ENCODE results near the gene SOWAHC.

Gene SOWAHC

DNA sequence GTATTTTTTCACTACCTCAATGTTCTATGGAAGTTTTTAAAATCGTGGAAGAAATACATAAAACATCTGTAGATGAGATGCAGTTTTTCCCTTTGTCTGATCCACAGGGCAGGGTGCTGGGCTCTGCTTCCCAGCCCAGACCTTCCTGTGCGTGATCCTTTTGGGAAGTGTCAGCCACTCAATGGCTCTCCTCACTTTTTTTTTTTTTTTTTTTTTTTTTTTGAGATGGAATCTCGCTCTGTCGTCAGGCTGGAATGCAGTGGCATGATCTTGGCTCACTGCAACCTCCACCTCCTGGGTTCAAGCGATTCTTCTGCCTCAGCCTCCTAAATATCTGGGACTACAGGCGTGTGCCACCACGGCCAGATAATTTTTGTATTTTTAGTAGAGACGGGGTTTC is 32.8 kb downstream of the SOWAHC start:
- Histone ChIP-seq H3K36me3 (ENCODE audit: control insufficient read depth in 2 of 2, insufficient read depth in 2 of 2, low read length in 2 of 2) (no peaks in the 10 kb centered on the region), H3K4me1 (ENCODE audit: control insufficient read depth in 2 of 2, insufficient read depth in 2 of 2, low read length in 2 of 2) (peaks cover 10 to 15% of the 10 kb centered on the region in 2 donors), H3K9ac (ENCODE audit: low read depth in 1 of 2, low read length in 2 of 2) (no peak overlapping the region), H3K4me3 (ENCODE audit: low read length in 2 of 2) (no peak overlapping the region), H3K9me3 (ENCODE audit: control insufficient read depth in 2 of 2, low read length in 2 of 2) (no peaks in the 10 kb centered on the region), H3K27ac (ENCODE audit: low read depth in 2 of 2, low read length in 2 of 2) (no peak overlapping the region), H3K27me3 (ENCODE audit: control insufficient read depth in 2 of 2, insufficient read depth in 2 of 2, low read length in 2 of 2) (no peaks in the 10 kb centered on the region)

DNA sequence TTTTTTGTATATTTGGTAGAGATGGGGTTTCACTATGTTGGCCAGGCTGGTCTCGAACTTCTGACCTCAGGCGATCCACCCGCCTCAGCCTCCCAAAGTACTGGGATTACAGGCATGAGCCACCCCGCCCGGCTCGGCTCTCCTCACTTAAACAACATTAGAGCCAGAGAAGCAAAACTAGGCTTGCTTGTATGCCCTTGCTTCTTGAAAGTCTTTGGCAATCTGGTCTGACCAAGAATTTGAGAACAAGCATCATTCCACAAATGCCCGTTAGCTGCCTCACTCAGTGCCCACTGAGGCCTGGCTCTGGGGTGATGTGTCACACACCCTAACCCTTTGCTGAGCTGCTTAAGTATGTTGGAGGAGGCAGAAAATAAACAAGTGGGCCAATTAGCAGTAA is 33.5 kb downstream of the SOWAHC start:
- H3K9ac ChIP-seq (ENCODE audit: low read depth in 1 of 2, low read length in 2 of 2) = no peak overlapping the region
- no peak overlapping the region for H3K4me3 ChIP-seq (ENCODE audit: low read length in 2 of 2)
- no peaks in the 10 kb centered on the region for H3K36me3 ChIP-seq (ENCODE audit: control insufficient read depth in 2 of 2, insufficient read depth in 2 of 2, low read length in 2 of 2)
- no peak overlapping the region for H3K27ac ChIP-seq (ENCODE audit: low read depth in 2 of 2, low read length in 2 of 2)
- no peaks in the 10 kb centered on the region for H3K9me3 ChIP-seq (ENCODE audit: control insufficient read depth in 2 of 2, low read length in 2 of 2)
- H3K4me1 ChIP-seq (ENCODE audit: control insufficient read depth in 2 of 2, insufficient read depth in 2 of 2, low read length in 2 of 2) = peaks cover 10 to 15% of the 10 kb centered on the region in 2 donors
- no peaks in the 10 kb centered on the region for H3K27me3 ChIP-seq (ENCODE audit: control insufficient read depth in 2 of 2, insufficient read depth in 2 of 2, low read length in 2 of 2)

GRCh38 chr2:109648041-109648527 is 33.9 kb downstream of the SOWAHC start:
- no peaks in the 10 kb centered on the region for H3K27me3 ChIP-seq (ENCODE audit: control insufficient read depth in 2 of 2, insufficient read depth in 2 of 2, low read length in 2 of 2)
- H3K9ac ChIP-seq (ENCODE audit: low read depth in 1 of 2, low read length in 2 of 2) = no peak overlapping the region
- no peaks in the 10 kb centered on the region for H3K9me3 ChIP-seq (ENCODE audit: control insufficient read depth in 2 of 2, low read length in 2 of 2)
- H3K36me3 ChIP-seq (ENCODE audit: control insufficient read depth in 2 of 2, insufficient read depth in 2 of 2, low read length in 2 of 2) = no peaks in the 10 kb centered on the region
- no peak overlapping the region for H3K27ac ChIP-seq (ENCODE audit: low read depth in 2 of 2, low read length in 2 of 2)
- peaks cover 10 to 15% of the 10 kb centered on the region in 2 donors for H3K4me1 ChIP-seq (ENCODE audit: control insufficient read depth in 2 of 2, insufficient read depth in 2 of 2, low read length in 2 of 2)
- no peak overlapping the region for H3K4me3 ChIP-seq (ENCODE audit: low read length in 2 of 2)

DNA sequence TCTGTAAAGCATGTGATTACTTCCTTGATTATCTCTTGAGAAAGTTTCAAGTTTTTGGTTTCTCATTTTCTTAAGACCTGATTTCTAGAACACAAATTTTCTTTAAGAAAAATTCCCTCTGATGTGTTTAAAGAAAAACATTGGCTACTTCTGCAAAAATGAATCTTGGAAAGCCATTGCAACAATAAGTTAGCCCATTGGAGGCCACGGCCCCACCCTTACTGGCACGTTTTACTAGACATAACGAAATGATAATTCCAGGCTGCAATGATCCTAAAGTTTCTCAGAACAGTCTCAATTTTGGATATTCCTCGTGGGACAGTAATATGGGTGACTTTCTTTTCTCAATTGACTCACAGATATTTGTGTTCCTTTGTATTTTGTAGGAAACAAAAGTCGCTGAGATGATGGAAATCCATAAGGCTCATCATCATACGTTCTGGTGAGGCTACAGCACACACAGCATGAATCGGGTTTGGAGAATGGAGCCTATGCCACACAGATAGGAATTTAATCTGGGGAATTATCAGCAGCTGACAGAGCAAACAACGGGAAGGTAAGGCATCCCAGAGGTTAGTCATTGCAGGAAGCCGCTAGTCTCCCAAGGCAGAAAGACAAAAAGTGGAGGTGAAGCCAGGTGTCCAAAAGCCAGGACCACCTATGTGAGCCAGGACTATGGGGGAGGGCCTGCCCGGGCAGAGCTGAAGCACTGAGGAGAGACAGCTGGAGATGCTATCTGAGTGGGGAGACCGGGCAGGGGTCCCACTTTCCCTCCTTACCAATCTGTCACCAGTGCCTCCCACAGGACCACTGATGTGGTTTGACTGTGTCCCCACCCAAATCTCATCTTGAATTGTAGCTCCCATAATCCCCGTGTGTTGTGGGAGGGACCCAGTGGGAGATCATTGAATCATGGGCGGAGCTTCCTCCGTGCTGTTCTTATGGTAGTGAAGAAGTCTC is 35.9 kb downstream of the SOWAHC start:
- Histone ChIP-seq H3K4me3 (ENCODE audit: low read length in 2 of 2) (no peak overlapping the region), H3K36me3 (ENCODE audit: control insufficient read depth in 2 of 2, insufficient read depth in 2 of 2, low read length in 2 of 2) (no peaks in the 10 kb centered on the region), H3K4me1 (ENCODE audit: control insufficient read depth in 2 of 2, insufficient read depth in 2 of 2, low read length in 2 of 2) (peaks cover 4 to 6% of the 10 kb centered on the region in 2 donors), H3K9me3 (ENCODE audit: control insufficient read depth in 2 of 2, low read length in 2 of 2) (no peaks in the 10 kb centered on the region), H3K27ac (ENCODE audit: low read depth in 2 of 2, low read length in 2 of 2) (no peak overlapping the region), H3K27me3 (ENCODE audit: control insufficient read depth in 2 of 2, insufficient read depth in 2 of 2, low read length in 2 of 2) (no peaks in the 10 kb centered on the region), H3K9ac (ENCODE audit: low read depth in 1 of 2, low read length in 2 of 2) (no peak overlapping the region)

DNA sequence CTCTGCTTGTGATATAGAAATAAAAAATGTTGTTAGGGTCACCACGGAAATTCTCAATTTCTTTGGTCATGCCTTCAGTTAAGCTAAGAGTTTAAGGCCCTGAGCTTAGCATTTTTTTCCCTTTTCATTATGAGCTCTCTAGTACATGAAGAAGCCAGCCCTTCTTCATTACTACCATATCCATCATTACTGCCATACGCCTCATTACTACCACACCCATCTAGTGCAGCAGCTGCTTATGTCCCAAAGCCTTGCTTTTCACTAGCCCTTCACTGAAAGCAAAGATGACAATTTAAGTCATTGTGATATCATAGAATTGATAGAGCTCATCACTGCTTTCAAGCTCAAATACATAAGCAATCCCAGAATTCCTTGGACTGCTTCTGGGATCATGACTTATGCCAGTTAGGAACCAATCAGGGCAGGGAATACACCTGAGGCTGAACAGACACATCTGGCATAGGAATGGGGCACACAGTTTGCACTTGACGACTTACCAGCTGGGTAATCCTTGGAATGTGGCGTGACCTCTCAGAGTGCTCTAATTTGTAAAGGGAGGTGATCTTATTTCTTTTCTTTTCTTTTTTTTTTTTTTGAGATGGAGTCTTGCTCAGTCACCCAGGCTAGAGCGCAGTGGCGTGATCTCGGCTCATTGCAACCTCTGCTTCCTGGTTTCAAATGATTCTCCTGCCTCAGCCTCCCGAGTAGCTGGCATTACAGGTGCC is 40.3 kb downstream of the SOWAHC start:
- Histone ChIP-seq H3K27me3 (ENCODE audit: control insufficient read depth in 2 of 2, insufficient read depth in 2 of 2, low read length in 2 of 2) (no peaks in the 10 kb centered on the region), H3K9ac (ENCODE audit: low read depth in 1 of 2, low read length in 2 of 2) (no peak overlapping the region), H3K36me3 (ENCODE audit: control insufficient read depth in 2 of 2, insufficient read depth in 2 of 2, low read length in 2 of 2) (no peaks in the 10 kb centered on the region), H3K27ac (ENCODE audit: low read depth in 2 of 2, low read length in 2 of 2) (no peak overlapping the region), H3K4me3 (ENCODE audit: low read length in 2 of 2) (no peak overlapping the region), H3K9me3 (ENCODE audit: control insufficient read depth in 2 of 2, low read length in 2 of 2) (no peaks in the 10 kb centered on the region), H3K4me1 (ENCODE audit: control insufficient read depth in 2 of 2, insufficient read depth in 2 of 2, low read length in 2 of 2) (no peaks in the 10 kb centered on the region)

GRCh38 chr2:109655287-109655686 is 41.1 kb downstream of the SOWAHC start:
- Histone ChIP-seq H3K4me1 (ENCODE audit: control insufficient read depth in 2 of 2, insufficient read depth in 2 of 2, low read length in 2 of 2) (no peaks in the 10 kb centered on the region), H3K9me3 (ENCODE audit: control insufficient read depth in 2 of 2, low read length in 2 of 2) (no peaks in the 10 kb centered on the region), H3K27me3 (ENCODE audit: control insufficient read depth in 2 of 2, insufficient read depth in 2 of 2, low read length in 2 of 2) (no peaks in the 10 kb centered on the region), H3K4me3 (ENCODE audit: low read length in 2 of 2) (no peak overlapping the region), H3K36me3 (ENCODE audit: control insufficient read depth in 2 of 2, insufficient read depth in 2 of 2, low read length in 2 of 2) (no peaks in the 10 kb centered on the region), H3K9ac (ENCODE audit: low read depth in 1 of 2, low read length in 2 of 2) (no peak overlapping the region), H3K27ac (ENCODE audit: low read depth in 2 of 2, low read length in 2 of 2) (no peak overlapping the region)

DNA sequence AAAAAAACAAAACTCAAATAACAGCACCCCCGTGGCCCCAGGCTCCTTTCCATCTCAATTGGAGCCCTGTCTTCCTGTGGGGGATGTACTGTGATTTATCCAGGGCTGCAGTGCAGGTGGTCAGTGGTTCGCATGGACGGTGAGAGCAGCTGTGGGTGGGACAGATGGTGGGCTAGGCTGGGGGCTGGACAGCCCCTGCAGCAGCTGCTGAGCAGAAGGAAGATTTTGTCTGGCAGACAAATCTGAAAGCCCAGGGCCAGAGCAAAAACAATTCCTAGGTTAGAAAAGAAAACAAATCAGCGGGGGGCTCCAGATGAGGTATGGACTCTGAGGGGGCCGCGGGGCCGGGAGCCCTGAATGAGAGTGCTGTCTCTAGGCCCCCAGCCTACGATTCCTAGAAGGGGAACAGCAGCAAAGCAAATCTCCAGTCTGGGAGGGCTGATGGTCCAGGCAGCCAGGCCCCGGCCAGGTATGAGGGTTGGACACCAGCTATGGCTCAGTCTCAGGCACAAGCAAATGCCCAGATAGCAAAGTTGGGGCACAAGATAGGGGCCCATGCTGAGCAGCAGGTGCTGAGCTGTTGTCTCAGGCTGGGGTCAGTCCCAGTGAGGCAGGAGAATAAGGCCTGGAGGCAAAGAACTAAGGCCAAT is 45.4 kb downstream of the SOWAHC start:
- Histone ChIP-seq H3K27me3 (ENCODE audit: control insufficient read depth in 2 of 2, insufficient read depth in 2 of 2, low read length in 2 of 2) (no peaks in the 10 kb centered on the region), H3K27ac (ENCODE audit: low read depth in 2 of 2, low read length in 2 of 2) (no peak overlapping the region), H3K4me1 (ENCODE audit: control insufficient read depth in 2 of 2, insufficient read depth in 2 of 2, low read length in 2 of 2) (no peaks in the 10 kb centered on the region), H3K9ac (ENCODE audit: low read depth in 1 of 2, low read length in 2 of 2) (no peak overlapping the region), H3K4me3 (ENCODE audit: low read length in 2 of 2) (no peak overlapping the region), H3K9me3 (ENCODE audit: control insufficient read depth in 2 of 2, low read length in 2 of 2) (no peaks in the 10 kb centered on the region), H3K36me3 (ENCODE audit: control insufficient read depth in 2 of 2, insufficient read depth in 2 of 2, low read length in 2 of 2) (no peaks in the 10 kb centered on the region)

DNA sequence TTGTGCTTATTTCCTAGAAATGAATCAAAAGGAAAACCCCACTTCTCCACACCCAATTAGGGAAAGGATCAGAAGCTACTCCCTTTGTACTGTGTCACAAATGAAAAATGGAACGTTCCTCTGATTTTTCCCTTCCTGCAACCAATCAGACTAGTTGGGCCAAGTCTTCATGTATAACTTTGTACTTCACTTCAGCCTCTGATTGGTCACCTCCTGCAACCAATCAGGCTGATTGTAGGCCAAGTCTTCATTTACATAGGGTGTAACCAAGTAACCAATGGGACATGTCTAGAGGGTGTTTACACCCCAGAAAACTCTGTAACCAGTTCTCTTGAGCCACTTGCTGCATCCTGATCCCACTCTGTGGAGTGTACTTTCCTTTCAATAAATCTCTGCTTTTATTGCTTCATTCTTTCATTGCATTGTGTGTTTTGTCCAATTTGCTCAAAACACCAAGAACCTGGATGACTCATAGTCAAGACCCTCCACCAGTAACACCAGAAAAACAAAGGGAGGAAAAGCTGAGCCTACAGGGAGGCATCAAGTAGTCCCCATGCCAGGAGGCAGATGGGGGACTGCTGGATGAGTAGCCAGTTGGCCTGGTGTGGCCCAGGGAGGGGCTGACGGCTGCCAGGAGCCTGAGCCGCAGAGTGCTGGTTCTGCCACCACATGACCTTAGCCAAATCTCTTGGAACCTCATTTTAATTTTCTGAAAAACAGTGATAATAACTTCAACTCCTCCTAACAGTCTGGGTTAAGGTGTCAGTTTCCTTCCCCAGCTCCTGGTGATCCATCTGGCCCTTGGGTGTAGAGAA is 46.1 kb downstream of the SOWAHC start:
- no peaks in the 10 kb centered on the region for H3K4me1 ChIP-seq (ENCODE audit: control insufficient read depth in 2 of 2, insufficient read depth in 2 of 2, low read length in 2 of 2)
- H3K9me3 ChIP-seq (ENCODE audit: control insufficient read depth in 2 of 2, low read length in 2 of 2) = no peaks in the 10 kb centered on the region
- no peak overlapping the region for H3K9ac ChIP-seq (ENCODE audit: low read depth in 1 of 2, low read length in 2 of 2)
- H3K36me3 ChIP-seq (ENCODE audit: control insufficient read depth in 2 of 2, insufficient read depth in 2 of 2, low read length in 2 of 2) = no peaks in the 10 kb centered on the region
- no peak overlapping the region for H3K27ac ChIP-seq (ENCODE audit: low read depth in 2 of 2, low read length in 2 of 2)
- no peak overlapping the region for H3K4me3 ChIP-seq (ENCODE audit: low read length in 2 of 2)
- H3K27me3 ChIP-seq (ENCODE audit: control insufficient read depth in 2 of 2, insufficient read depth in 2 of 2, low read length in 2 of 2) = no peaks in the 10 kb centered on the region

- H3K4me1 ChIP-seq (ENCODE audit: control insufficient read depth in 2 of 2, insufficient read depth in 2 of 2, low read length in 2 of 2) = no peaks in the 10 kb centered on the region
- no peaks in the 10 kb centered on the region for H3K27me3 ChIP-seq (ENCODE audit: control insufficient read depth in 2 of 2, insufficient read depth in 2 of 2, low read length in 2 of 2)
- H3K9ac ChIP-seq (ENCODE audit: low read depth in 1 of 2, low read length in 2 of 2) = no peak overlapping the region
- no peaks in the 10 kb centered on the region for H3K9me3 ChIP-seq (ENCODE audit: control insufficient read depth in 2 of 2, low read length in 2 of 2)
- H3K27ac ChIP-seq (ENCODE audit: low read depth in 2 of 2, low read length in 2 of 2) = no peak overlapping the region
- no peak overlapping the region for H3K4me3 ChIP-seq (ENCODE audit: low read length in 2 of 2)
- H3K36me3 ChIP-seq (ENCODE audit: control insufficient read depth in 2 of 2, insufficient read depth in 2 of 2, low read length in 2 of 2) = no peaks in the 10 kb centered on the region
These were observed 48.7 kb downstream of the SOWAHC start for GRCh38 chr2:109662889-109663288.

Measured in mucosa of rectum (tissue), 2 donors.